Stimulated activated CD8-positive, alpha-beta memory T cell treated with anti-CD3 and anti-CD28 coated beads, Interleukin-4, amount 100 ng/mL, for 48 hours (primary cell): ENCODE measurements around the gene GLRA2.

Experiments
- DNase-seq: peaks from one replicate; pipeline ENCODE4 v3.0.0-alpha.2; 2020

The GLRA2 gene

GRCh38 chrX:14712096-14712495 lies 182.8 kb downstream of the GLRA2 start:
- no peak for DNase-seq

GRCh38 chrX:14717949-14718348 lies 188.6 kb downstream of the GLRA2 start:
- DNase-seq, result no peak

DNA sequence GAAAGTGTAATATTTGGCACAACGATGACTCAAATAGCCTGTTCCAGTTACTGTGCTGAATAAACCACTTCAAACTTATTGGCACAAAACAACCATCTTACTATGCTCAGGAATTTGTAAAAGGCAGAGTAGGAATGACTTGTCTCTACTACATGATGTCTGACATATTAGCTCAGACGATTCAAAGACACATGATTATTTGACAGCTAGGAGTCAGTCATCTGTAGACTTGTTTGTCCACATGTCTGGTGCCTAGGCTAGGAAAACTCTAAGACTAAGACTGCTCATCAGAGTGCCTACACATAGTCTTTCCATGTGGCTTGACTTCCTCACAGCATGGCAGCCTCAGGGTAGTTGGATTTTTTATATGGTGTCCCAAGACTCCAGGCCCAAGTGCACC lies 189.1 kb downstream of the GLRA2 start:
- no peak for DNase-seq

GRCh38 chrX:14729058-14729457 lies 199.7 kb downstream of the GLRA2 start:
- DNase-seq, result no peak

- no peak for DNase-seq
Observed at GRCh38 chrX:14738643-14739042, 209.3 kb downstream of the GLRA2 start.

GRCh38 chrX:14753441-14753840 lies 224.1 kb downstream of the GLRA2 start:
- DNase-seq, result no peak

GRCh38 chrX:14758029-14758491 lies 228.7 kb downstream of the GLRA2 start:
- no peak for DNase-seq

- DNase-seq, result no peak
Observed at GRCh38 chrX:14775416-14775815, 246.1 kb downstream of the GLRA2 start.

GRCh38 chrX:14776901-14777300 lies 247.6 kb downstream of the GLRA2 start:
- no peak for DNase-seq

DNA sequence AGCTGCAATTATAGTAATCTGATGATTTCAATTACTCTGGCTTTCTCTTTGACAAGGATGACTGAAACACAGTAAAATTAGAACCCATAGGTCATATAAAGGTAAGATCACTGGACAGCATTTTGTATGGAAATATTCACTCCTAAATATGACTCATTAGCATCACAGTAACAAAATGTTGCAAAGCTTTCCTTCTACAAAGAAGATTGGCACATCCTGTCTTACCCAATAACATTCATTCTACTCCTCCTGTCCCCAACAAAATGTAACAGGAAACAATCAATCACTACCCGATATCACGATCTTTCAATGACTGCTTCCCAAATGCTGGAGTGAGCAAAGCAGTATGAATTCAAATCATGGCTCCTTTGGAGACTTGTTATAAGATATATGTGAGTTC lies 248.2 kb downstream of the GLRA2 start:
- DNase-seq, result no peak

- no peak for DNase-seq
Observed at GRCh38 chrX:14779580-14779979, 250.2 kb downstream of the GLRA2 start.
